Skeletal muscle tissue (tissue), 4 donors: Measurements from ENCODE around the gene ABCC9. TPM values are rescaled to one million over a fixed set of nuclear protein-coding genes. Genes with fewer than 3 reads are reported as not detected.

Experiments used
- H3K27ac ChIP-seq: one replicate; pipeline ENCODE4 v1.7.0; 2013; ENCODE audit warnings: mild to moderate bottlenecking, low read depth, low read length, inconsistent platforms
- H3K27me3 ChIP-seq, 3 donors: one replicate each; pipeline ENCODE4 v1.7.0; 2013; ENCODE audit warnings: low read length in 3 of 3; ENCODE audit not compliant: control insufficient read depth in 3 of 3, insufficient read depth in 3 of 3
- H3K36me3 ChIP-seq, 3 donors: one replicate each; pipeline ENCODE4 v1.7.0; 2013; ENCODE audit warnings: low read length in 3 of 3; ENCODE audit not compliant: control insufficient read depth in 3 of 3, insufficient read depth in 3 of 3
- H3K4me1 ChIP-seq, 3 donors: one replicate each; pipeline ENCODE4 v1.7.0; 2013; ENCODE audit warnings: low read length in 3 of 3, mild to moderate bottlenecking in 3 of 3; ENCODE audit not compliant: control insufficient read depth in 3 of 3, insufficient read depth in 3 of 3
- H3K4me3 ChIP-seq, 3 donors: one replicate each; pipeline ENCODE4 v1.7.0; 2013; ENCODE audit warnings: low read length in 3 of 3
- H3K9ac ChIP-seq, 3 donors: one replicate each; pipeline ENCODE4 v1.7.0; 2013; ENCODE audit warnings: low read length in 3 of 3, mild to moderate bottlenecking in 3 of 3, moderate library complexity in 2 of 3, low read depth in 1 of 3
- H3K9me3 ChIP-seq, 3 donors: one replicate each; pipeline ENCODE4 v1.7.0; 2013; ENCODE audit warnings: low read length in 3 of 3; ENCODE audit not compliant: control insufficient read depth in 3 of 3
- total RNA-seq: library from RNA; depleted of rRNA; stranded (reverse); fragments of >200 nt; gene quantifications from one replicate; pipeline ENCODE4 v1.2.3, GENCODE V29; 2014
- donor health status: Osteomylitis.

The ABCC9 gene
- 111 TPM for total RNA-seq

DNA sequence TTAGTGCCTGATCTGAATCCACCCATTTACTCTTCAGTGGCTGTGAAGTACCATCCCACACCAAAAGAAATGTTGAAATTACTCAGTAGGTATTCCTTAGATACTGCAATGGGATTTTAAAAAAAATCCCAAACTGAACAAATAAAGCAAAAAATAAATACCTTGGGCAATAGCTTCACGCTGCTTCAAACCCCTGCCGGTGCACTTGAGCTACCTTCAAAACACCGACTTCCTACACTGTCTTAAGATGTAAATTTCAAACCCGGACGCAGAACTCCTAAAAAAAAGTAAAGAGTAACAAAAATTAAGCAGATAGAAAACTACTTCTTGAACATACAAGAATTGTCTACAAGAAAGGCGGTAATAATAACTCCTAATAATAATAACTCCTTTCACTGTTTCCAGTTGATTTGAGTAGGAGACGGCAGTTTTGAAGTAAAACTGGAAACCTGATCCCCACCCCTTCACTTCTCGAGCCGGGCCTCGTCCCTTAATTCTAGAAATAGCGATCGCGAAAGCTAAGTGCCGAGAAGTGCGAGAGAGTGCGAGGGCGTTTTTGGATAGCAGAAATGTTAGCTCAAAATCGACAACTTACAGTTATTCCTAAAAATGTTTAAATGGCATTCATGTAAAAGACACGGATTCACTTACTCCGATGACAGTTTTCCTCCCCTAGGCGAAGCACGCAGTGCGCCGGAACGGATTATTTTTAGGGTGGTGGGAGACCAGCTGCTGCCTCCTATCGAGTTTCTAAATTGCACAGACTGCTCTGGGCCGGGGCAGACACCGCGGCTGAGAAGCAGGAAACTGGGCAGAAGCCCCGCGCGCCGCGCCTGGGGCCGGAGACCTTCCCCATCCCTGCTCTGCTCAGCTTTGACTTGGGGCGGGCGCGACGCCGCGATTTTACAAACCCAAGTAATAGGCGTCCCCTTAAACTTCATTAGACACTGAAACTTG lies at the start of gene ABCC9:
Gene ABCC9 (minus strand): TSS at position 878 of the 957 bp plus-strand sequence. CDS start 4,752 bp downstream, outside the sequence.
- Histone ChIP-seq H3K9ac (peak within 1 kb of the TSS; percentile 82 to 95 (median 90)), H3K27me3 (no peaks in the 10 kb centered on the region), H3K4me1 (peaks cover 9 to 14% (median 11%) of the 10 kb centered on the region in 3 donors), H3K4me3 (peak within 1 kb of the TSS; percentile 71 to 84 (median 80)), H3K9me3 (peaks cover 0 to 2% (median 1%) of the 10 kb centered on the region in 3 donors), H3K36me3 (peaks cover 3 to 6% (median 4%) of the 10 kb centered on the region in 3 donors), H3K27ac (peak within 1 kb of the TSS; percentile 92)

DNA sequence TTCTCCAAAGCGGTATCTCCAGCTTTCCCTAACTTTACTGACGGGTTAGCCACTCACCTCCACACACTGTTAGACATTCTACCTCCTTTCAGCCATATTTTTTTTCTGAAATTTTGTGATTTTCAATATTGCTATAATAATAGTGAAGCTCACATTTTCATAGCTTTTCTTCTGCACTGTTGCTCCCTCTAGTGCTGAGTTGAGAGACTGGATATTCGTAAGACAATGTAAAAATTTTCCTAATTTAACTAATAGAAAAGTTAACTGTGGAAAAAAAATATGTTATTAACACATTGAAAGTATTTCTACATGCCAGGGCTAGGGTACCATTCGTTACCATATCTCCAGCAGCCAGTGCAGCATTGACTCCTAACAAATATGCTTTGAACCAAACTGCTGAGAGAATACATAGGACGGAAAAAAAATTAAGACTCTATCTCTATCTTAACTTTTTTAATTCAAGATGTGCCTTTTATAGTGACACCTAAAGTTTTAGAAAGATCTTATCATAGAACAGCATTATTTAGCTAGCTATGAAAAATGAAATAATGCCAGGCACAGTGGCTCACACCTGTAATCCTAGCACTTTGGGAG lies 48.7 kb upstream of the ABCC9 start:
- Histone ChIP-seq H3K9me3 (no peaks in the 10 kb centered on the region), H3K4me3 (no peak overlapping the region), H3K36me3 (no peaks in the 10 kb centered on the region), H3K27ac (no peak overlapping the region), H3K27me3 (peaks cover 0 to 3% (median 0%) of the 10 kb centered on the region in 3 donors), H3K4me1 (no peaks in the 10 kb centered on the region), H3K9ac (no peak overlapping the region)

DNA sequence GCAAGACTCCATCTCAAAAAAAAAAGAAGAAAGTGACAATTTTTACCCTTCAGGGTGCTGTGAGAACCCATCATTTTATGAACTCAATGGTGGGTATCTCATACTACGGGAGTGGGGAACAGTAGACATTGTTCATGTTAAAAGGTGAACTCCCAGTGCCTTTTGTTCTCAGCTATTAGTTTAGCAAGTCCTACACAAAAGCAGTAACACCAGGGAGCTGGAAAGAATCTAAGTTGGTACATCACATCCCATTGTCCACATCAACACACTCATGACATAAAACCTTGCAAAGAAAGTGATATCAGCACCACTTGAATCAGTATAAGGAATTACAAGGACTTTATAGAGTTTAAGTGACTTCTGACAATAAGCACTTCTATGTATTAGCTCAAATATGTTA lies 47.4 kb upstream of the ABCC9 start:
- Histone ChIP-seq H3K36me3 (no peaks in the 10 kb centered on the region), H3K4me1 (no peaks in the 10 kb centered on the region), H3K27ac (no peak overlapping the region), H3K9me3 (no peaks in the 10 kb centered on the region), H3K9ac (no peak overlapping the region), H3K27me3 (peaks cover 0 to 3% (median 0%) of the 10 kb centered on the region in 3 donors), H3K4me3 (no peak overlapping the region)

DNA sequence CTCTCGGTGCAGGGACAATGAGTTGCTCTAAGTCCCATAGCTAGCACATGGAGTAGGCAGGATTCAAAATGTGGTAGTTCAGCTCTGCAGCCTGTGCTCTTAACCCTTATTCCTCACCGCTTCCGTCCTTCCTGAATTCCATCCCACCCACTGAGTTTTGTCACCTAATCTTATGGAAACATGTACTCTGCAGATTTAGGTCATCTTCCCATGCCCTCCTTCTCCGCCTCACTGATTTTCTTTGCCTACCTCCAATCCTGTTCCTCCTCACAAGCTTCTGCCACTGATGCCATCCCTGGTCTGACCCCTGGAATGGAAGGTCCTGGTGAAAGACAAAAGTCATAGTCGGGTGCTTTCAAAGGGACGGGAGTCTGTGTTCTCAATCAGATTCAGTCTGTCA lies 46.5 kb upstream of the ABCC9 start:
- Histone ChIP-seq H3K36me3 (no peaks in the 10 kb centered on the region), H3K27me3 (peaks cover 0 to 3% (median 0%) of the 10 kb centered on the region in 3 donors), H3K9me3 (no peaks in the 10 kb centered on the region), H3K4me3 (no peak overlapping the region), H3K4me1 (no peaks in the 10 kb centered on the region), H3K27ac (no peak overlapping the region), H3K9ac (no peak overlapping the region)

DNA sequence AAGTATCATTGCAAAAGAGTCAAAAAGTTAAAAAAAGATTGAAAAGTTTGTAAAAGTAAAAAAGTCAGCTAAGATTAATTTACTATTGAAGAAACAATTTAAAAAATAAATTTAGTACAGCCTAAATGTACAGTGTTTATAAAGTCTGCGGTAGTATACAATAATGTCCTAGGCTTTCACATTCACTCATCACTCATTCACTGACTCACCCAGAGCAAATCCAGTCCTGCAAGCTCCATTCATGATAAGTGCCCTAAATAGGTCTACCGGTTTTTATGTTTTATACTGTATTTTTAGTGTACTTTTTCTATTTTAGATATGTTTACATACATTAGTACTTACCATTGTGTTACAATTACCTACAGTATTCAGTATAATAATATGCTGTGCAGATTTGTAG lies 43.9 kb upstream of the ABCC9 start:
- Histone ChIP-seq H3K36me3 (no peaks in the 10 kb centered on the region), H3K4me3 (no peak overlapping the region), H3K27me3 (peaks cover 0 to 3% (median 0%) of the 10 kb centered on the region in 3 donors), H3K9ac (no peak overlapping the region), H3K27ac (no peak overlapping the region), H3K4me1 (no peaks in the 10 kb centered on the region), H3K9me3 (no peaks in the 10 kb centered on the region)

DNA sequence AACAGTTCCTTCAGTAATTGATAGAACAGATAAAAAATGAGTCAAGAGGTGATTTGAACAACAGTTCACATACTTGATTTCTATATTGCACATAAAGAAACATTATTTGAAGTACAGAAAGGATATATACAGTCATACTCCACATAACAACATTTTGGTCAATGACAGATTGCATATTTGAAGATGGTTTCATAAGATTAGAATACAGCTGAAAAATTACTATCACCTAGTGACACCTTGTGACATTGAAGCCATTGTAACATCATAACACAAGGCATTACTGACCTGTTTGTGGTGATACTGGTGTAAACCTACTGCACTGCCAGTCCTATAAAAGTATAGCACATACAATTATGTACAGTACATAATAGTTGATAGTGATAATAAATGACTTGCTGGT lies 43.1 kb upstream of the ABCC9 start:
- Histone ChIP-seq H3K9me3 (no peaks in the 10 kb centered on the region), H3K27me3 (peaks cover 0 to 3% (median 0%) of the 10 kb centered on the region in 3 donors), H3K9ac (no peak overlapping the region), H3K27ac (no peak overlapping the region), H3K4me1 (no peaks in the 10 kb centered on the region), H3K4me3 (no peak overlapping the region), H3K36me3 (no peaks in the 10 kb centered on the region)

DNA sequence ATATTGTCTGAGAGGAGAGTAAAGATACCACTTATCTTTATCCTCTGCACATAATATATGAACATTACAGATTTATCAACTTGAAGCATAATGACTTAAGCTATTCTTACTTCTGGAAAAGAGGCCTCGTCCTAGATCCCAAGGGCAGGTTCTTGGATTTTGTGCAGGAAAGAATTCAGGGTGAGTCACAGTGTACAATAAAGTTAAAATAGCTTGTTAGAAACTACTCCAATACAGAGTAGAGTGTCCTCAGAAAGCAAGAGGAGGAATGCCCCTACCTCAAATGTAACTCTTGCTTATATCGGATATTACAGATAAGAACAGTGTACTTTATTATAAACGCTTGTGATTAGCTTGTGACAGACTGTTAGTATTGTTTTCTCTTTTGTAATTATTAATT lies 41.9 kb upstream of the ABCC9 start:
- no peak overlapping the region for H3K9ac ChIP-seq
- no peaks in the 10 kb centered on the region for H3K9me3 ChIP-seq
- no peaks in the 10 kb centered on the region for H3K36me3 ChIP-seq
- H3K4me1 ChIP-seq, result no peaks in the 10 kb centered on the region
- no peak overlapping the region for H3K27ac ChIP-seq
- H3K27me3 ChIP-seq, result peaks cover 0 to 3% (median 0%) of the 10 kb centered on the region in 3 donors
- H3K4me3 ChIP-seq, result no peak overlapping the region

DNA sequence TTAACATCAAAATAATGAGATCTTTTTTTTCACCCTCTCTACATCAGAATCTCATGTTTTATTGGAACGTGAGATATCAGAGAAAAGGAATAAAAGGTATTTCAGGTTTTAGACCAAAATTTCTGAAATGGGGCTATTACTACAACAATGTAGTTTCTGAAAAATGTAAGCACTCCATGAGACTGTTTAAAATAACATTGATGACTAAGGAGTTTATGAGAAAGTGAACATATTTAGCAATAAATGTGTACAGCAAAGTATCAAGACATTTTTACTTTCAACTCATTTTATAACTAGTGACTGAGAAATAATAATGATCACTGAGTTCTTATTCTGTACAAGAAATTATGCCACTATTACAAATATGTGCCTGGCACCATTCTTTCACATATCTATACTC lies 39.3 kb upstream of the ABCC9 start:
- H3K4me3 ChIP-seq, result no peak overlapping the region

DNA sequence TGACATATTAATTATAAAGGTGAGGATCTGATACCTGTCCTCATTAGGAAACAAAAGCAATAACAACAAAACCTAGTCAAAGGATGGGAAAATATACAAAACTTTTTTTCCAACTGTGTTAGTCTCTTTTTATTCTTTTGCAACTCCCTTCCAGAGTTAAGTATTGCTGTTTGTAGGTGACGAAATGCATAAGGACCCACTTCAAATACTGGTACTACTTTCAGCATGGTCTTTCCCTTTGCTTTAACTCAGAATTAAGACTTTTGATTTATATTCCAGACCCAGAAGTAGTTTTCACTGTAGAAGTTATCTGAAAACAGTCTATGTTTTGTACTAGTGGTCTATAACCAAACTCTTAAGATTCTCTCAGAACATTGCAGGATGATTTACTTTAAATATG lies 34.1 kb upstream of the ABCC9 start:
- no peaks in the 10 kb centered on the region for H3K36me3 ChIP-seq
- no peak overlapping the region for H3K4me3 ChIP-seq
- H3K9ac ChIP-seq, result no peak overlapping the region
- H3K27ac ChIP-seq, result no peak overlapping the region
- H3K27me3 ChIP-seq, result no peaks in the 10 kb centered on the region
- no peaks in the 10 kb centered on the region for H3K9me3 ChIP-seq
- no peaks in the 10 kb centered on the region for H3K4me1 ChIP-seq

More for the DNA sequence above, 39.3 kb upstream of the ABCC9 start:
- H3K9ac ChIP-seq, result no peak overlapping the region
- H3K4me1 ChIP-seq, result no peaks in the 10 kb centered on the region
- H3K27ac ChIP-seq, result no peak overlapping the region
- no peaks in the 10 kb centered on the region for H3K9me3 ChIP-seq
- H3K27me3 ChIP-seq, result no peaks in the 10 kb centered on the region
- no peaks in the 10 kb centered on the region for H3K36me3 ChIP-seq

DNA sequence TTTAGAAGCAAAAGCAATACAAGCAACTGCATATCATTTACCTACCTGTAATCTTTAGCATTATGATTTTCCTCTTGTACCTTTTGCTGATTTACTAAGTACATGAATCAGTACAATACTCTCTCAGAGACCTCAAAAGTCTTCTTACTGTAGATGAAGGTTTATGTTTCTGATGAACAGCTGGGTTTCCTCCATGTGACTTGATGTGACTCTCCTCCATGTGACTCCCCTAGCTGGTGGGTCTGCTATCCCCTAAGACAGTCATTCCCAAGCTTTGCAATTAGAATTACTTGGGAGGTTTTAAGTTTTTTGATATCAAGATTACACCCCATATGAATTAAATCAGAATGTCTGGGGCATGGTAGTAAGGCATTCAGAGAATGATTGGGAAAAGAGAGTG lies 32.0 kb upstream of the ABCC9 start:
- Histone ChIP-seq H3K4me1 (no peaks in the 10 kb centered on the region), H3K27ac (no peak overlapping the region), H3K9ac (no peak overlapping the region), H3K36me3 (no peaks in the 10 kb centered on the region), H3K4me3 (no peak overlapping the region), H3K27me3 (no peaks in the 10 kb centered on the region), H3K9me3 (no peaks in the 10 kb centered on the region)
